Gastrocnemius medialis (tissue), 4 donors: ENCODE results near the gene RREB1. TPM values are rescaled to one million over a fixed set of nuclear protein-coding genes. Genes with fewer than 3 reads are reported as not detected.

Experiments
- ATAC-seq, 2 donors: fragments of 150-250 bp; one replicate each; pipeline ENCODE4 v1.9.1; 2016
- DNase-seq, 2 donors: peaks; one replicate each; pipeline ENCODE4 v3.0.0-alpha.2; 2019
- H3K27ac ChIP-seq, 4 donors: fragments of 200-600 bp; sonication (generic); 1 replicate in 1 of 4; 2 replicates in 3 of 4; pipeline ENCODE4 v1.5.1; 2016 to 2018; ENCODE audit warnings: mild to moderate bottlenecking in 2 of 4, moderate library complexity in 1 of 4
- H3K27me3 ChIP-seq, 3 donors: fragments of 200-600 bp; sonication (generic) in 2 of 3; 1 replicate in 1 of 3; 2 replicates in 2 of 3; pipeline versions ENCODE4 v1.5.1 to v1.6.0; 2016 to 2019; ENCODE audit warnings: mild to moderate bottlenecking in 1 of 3, moderate library complexity in 1 of 3
- H3K36me3 ChIP-seq, 2 donors: fragments of 200-600 bp; sonication (generic) in 1 of 2; one replicate each; pipeline ENCODE4 v1.5.1; 2017 to 2018
- H3K4me1 ChIP-seq, 2 donors: fragments of 200-600 bp; sonication (generic) in 1 of 2; one replicate each; pipeline ENCODE4 v1.5.1; 2016 to 2017; ENCODE audit warnings: mild to moderate bottlenecking in 2 of 2
- H3K4me3 ChIP-seq, 4 donors: fragments of 200-600 bp; sonication (generic) in 3 of 4; 1 replicate in 1 of 4; 2 replicates in 3 of 4; pipeline ENCODE4 v1.5.1; 2016 to 2019; ENCODE audit warnings: mild to moderate bottlenecking in 2 of 4
- H3K9me3 ChIP-seq, 3 donors: fragments of 200-600 bp; sonication (generic) in 2 of 3; 1 replicate in 1 of 3; 2 replicates in 2 of 3; pipeline ENCODE4 v1.5.1; 2016 to 2019
- POLR2A ChIP-seq, 2 donors: fragments of 450-650 bp; IDR thresholded peaks; one replicate each; pipeline ENCODE4 v1.6.1; 2017; ENCODE audit warnings: antibody characterized with exemption in 2 of 2, mild to moderate bottlenecking in 2 of 2, moderate library complexity in 2 of 2
- in situ Hi-C, 4 donors: fragments of 200-750 bp; cut with MboI; loops; one replicate each; pipeline versions ENCODE4 v1.15.0 to v1.8.0; 2017; ENCODE audit warnings: low sequenced_read_pairs in 4 of 4
- intact Hi-C: fragments of 100-400 bp; cut with DNase I; formaldehyde crosslinking; loops from one replicate; pipeline ENCODE4 v1.15.1; 2023; ENCODE audit warnings: low total_unique reads
- total RNA-seq, 4 donors: library from RNA; depleted of rRNA; stranded (reverse); fragments of >200 nt; gene quantifications; one replicate each; pipeline versions ENCODE4 v1.1.0 to v1.2.3, GENCODE V29; 2016
- TF ChIP-seq, protein P1 (sequence below), 5 experiments: fragments of 450-650 bp in 3 of 5; fragments of 200-600 bp in 2 of 5; sonication (generic) in 2 of 5; IDR thresholded peaks in 4 of 5; conservative IDR thresholded peaks in 1 of 5; 1 replicate in 4 of 5; 2 replicates in 1 of 5; pipeline ENCODE4 v1.5.1; 2016 to 2019; ENCODE audit warnings: antibody characterized with exemption in 5 of 5, mild to moderate bottlenecking in 3 of 5, moderate library complexity in 3 of 5

Gene RREB1
- total RNA-seq, 4 donors from 2014 or later, result 18.0 to 41.3 (median 39.2) TPM

DNA sequence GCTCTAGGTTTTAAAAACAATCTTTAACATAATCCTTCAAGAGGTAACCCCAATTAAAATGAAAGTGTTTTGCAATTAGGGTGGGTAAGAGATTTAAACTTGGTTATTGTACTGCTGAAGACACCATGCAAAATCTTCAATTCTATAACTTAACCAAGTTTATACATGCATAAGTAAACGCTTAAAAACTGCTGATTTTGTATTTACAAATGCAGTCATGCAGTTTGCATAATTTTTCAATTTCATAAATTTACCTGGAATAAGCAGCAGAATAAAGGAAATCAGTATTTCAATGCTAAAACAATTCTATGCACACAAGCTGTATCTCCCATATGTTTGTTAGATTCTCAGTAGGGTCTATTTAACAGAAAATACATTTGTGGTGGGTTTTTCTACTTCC, 182.3 kb downstream of the RREB1 start:
- H3K27ac ChIP-seq, result no peak overlapping the region
- H3K36me3 ChIP-seq, result peaks cover 4 to 77% of the 10 kb centered on the region in 2 donors

DNA sequence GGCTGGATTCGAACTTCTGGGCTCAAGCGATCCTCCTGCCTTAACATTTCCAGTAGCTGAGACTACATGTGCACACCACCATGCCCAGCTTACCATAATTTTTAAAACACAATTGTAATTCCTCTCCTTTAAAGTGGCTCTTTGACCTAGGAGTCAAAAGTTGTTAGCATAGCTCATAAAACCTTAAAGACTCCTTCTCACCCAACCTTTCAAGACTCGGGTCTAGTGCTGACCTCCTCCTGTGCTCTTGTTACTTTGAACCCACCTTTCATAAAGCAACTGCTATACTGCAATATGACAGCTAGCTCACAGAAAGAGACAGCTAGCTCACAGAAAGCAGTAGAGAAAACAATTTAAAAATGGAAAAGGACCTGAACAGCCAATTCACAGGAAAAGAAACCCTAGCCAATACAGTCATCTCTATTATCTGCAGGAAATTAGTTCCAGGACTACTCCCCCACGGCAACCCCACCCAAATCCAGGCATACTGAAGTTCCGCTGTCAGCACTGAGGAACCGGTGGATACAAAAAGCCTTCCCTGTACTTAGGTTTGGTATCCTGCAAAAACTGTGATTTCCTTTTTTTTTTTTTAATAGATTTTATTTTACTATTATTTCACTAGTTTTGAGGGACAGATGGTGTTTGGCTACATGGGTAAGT, 185.0 kb downstream of the RREB1 start:
- no peak overlapping the region for H3K27ac ChIP-seq
- in situ Hi-C loops, result loop anchor here in 2 of 4 donors (25.0 kb wide), 1 partner anchor 320 kb away; no protein-coding TSS in a partner anchor
- ATAC-seq (no peak), DNase-seq (no peak)
- no peaks in the 10 kb centered on the region for H3K9me3 ChIP-seq
- H3K27me3 ChIP-seq, result no peaks in the 10 kb centered on the region
- TF ChIP-seq, protein P1, sequence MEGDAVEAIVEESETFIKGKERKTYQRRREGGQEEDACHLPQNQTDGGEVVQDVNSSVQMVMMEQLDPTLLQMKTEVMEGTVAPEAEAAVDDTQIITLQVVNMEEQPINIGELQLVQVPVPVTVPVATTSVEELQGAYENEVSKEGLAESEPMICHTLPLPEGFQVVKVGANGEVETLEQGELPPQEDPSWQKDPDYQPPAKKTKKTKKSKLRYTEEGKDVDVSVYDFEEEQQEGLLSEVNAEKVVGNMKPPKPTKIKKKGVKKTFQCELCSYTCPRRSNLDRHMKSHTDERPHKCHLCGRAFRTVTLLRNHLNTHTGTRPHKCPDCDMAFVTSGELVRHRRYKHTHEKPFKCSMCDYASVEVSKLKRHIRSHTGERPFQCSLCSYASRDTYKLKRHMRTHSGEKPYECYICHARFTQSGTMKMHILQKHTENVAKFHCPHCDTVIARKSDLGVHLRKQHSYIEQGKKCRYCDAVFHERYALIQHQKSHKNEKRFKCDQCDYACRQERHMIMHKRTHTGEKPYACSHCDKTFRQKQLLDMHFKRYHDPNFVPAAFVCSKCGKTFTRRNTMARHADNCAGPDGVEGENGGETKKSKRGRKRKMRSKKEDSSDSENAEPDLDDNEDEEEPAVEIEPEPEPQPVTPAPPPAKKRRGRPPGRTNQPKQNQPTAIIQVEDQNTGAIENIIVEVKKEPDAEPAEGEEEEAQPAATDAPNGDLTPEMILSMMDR (IDR thresholded peaks at IDR 0.05 in 4 of 5, conservative IDR thresholded peaks at IDR 0.05 in 1 of 5), result no peak
- no peak for TF ChIP-seq POLR2A (IDR thresholded peaks at IDR 0.05)
- peaks cover 5 to 81% of the 10 kb centered on the region in 2 donors for H3K36me3 ChIP-seq
- H3K4me3 ChIP-seq, result no peak overlapping the region
- H3K4me1 ChIP-seq, result no peaks in the 10 kb centered on the region
- intact Hi-C loops, result no loop called here

More for the DNA sequence above, 182.3 kb downstream of the RREB1 start:
- DNase-seq (no peak), ATAC-seq (no peak)
- no peak for TF ChIP-seq POLR2A (IDR thresholded peaks at IDR 0.05)
- TF ChIP-seq, protein P1 (IDR thresholded peaks at IDR 0.05 in 4 of 5, conservative IDR thresholded peaks at IDR 0.05 in 1 of 5), result no peak
- intact Hi-C loops (no loop called here), in situ Hi-C loops (loop anchor here in 2 of 4 donors (25.0 kb wide), 1 partner anchor 322 kb away; no protein-coding TSS in a partner anchor)
- no peaks in the 10 kb centered on the region for H3K27me3 ChIP-seq
- no peaks in the 10 kb centered on the region for H3K4me1 ChIP-seq
- H3K9me3 ChIP-seq, result no peaks in the 10 kb centered on the region
- H3K4me3 ChIP-seq, result no peak overlapping the region

DNA sequence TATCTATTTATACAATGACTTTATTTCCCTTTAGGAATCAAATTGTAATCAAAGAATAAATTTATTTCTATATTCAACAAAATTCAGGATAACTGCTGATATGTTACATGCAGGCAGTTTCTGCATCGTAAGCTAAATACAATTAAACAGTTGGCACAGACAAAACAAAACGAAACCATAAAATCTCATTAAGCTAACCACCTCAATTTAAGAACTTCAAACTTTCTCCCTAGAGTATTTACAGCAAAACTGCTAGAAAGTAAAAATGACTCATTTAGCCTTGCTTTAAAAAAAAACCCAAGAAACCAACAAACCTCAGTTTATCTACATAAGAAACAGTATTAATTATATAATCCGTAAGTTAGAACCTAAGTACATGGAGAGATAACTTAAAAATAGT, 188.2 kb downstream of the RREB1 start:
- H3K36me3 ChIP-seq, result peaks cover 2 to 84% of the 10 kb centered on the region in 2 donors

DNA sequence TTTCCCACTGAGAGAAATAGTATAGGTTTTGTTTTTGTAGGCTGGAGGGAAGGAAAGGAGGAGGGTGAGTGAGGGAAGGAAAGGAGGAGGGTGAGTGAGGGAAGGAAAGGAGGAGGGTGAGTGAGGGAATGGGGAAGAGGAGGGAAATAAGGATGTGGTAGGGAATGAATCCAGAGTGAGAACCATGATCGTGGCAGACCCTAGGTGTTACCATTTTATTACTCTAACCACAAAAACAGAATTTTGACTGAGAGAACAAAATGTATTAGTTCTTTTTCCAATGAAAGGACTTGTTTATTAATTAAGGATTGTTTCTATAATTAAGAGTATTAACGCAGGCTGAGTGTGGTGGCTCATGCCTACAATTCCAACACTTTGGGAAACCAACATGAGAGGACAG, 188.8 kb downstream of the RREB1 start:
- intact Hi-C loops, result no loop called here

More for the DNA sequence above, 188.2 kb downstream of the RREB1 start:
- Histone ChIP-seq H3K27me3 (no peaks in the 10 kb centered on the region), H3K4me3 (no peak overlapping the region), H3K9me3 (no peaks in the 10 kb centered on the region), H3K4me1 (no peaks in the 10 kb centered on the region), H3K27ac (no peak overlapping the region)
- intact Hi-C loops (no loop called here), in situ Hi-C loops (loop anchor here in 2 of 4 donors (25.0 kb wide), 1 partner anchor 316 kb away; no protein-coding TSS in a partner anchor)
- TF ChIP-seq POLR2A (IDR thresholded peaks at IDR 0.05), result no peak
- TF ChIP-seq, protein P1 (IDR thresholded peaks at IDR 0.05 in 4 of 5, conservative IDR thresholded peaks at IDR 0.05 in 1 of 5), result no peak
- no peak for DNase-seq
- ATAC-seq, result no peak

More for the DNA sequence above, 188.8 kb downstream of the RREB1 start:
- H3K9me3 ChIP-seq, result no peaks in the 10 kb centered on the region
- no peak overlapping the region for H3K27ac ChIP-seq
- H3K36me3 ChIP-seq, result peaks cover 2 to 88% of the 10 kb centered on the region in 2 donors
- no peak overlapping the region for H3K4me3 ChIP-seq
- no peak for DNase-seq
- in situ Hi-C loops, result loop anchor here in 2 of 4 donors (25.0 kb wide), 1 partner anchor 316 kb away; no protein-coding TSS in a partner anchor
- ATAC-seq, result no peak
- H3K4me1 ChIP-seq, result no peaks in the 10 kb centered on the region
- no peaks in the 10 kb centered on the region for H3K27me3 ChIP-seq
- TF ChIP-seq, protein P1 (IDR thresholded peaks at IDR 0.05 in 4 of 5, conservative IDR thresholded peaks at IDR 0.05 in 1 of 5), result no peak
- no peak for TF ChIP-seq POLR2A (IDR thresholded peaks at IDR 0.05)
